HEK293 (cell line): ENCODE results near the gene SMIM20.

Experiments used
- CTCF ChIA-PET: fragments of 350-600 bp; formaldehyde crosslinking; extraction: SDS; loops from one replicate; lab custom pipeline; 2021; ENCODE audit warnings: antibody characterized with exemption; lab: Yijun Ruan, JAX
- POLR2A ChIA-PET: fragments of 300-600 bp; formaldehyde crosslinking; extraction: SDS; loops from one replicate; lab custom pipeline; 2020; ENCODE audit warnings: antibody characterized with exemption, inconsistent platforms; lab: Yijun Ruan, JAX
- H3K27ac ChIP-seq: fragments of 200-500 bp; sonication (Bioruptor generic); 2 replicates; pipeline ENCODE4 v1.5.1; 2014; ENCODE audit warnings: low read depth, low read length, control low read depth, inconsistent platforms; ENCODE audit errors: extremely low read depth
- H3K36me3 ChIP-seq, 2 experiments: fragments of 200-500 bp in 1 of 2; sonication (Bioruptor generic) in 1 of 2; 1 replicate in 1 of 2; 2 replicates in 1 of 2; pipeline ENCODE4 v1.5.1; 2014 to 2017; ENCODE audit warnings: inconsistent platforms in 2 of 2, low read length in 2 of 2; ENCODE audit not compliant: control insufficient read depth in 2 of 2, insufficient read depth in 1 of 2
- H3K4me1 ChIP-seq: fragments of 200-500 bp; sonication (Bioruptor generic); 2 replicates; pipeline ENCODE4 v1.5.1; 2014; ENCODE audit warnings: mild to moderate bottlenecking, low read length, inconsistent platforms; ENCODE audit not compliant: control insufficient read depth, insufficient read depth
- H3K4me3 ChIP-seq: 2 replicates; pipeline ENCODE4 v1.5.1; 2011; ENCODE audit warnings: low read depth, mild to moderate bottlenecking, control low read depth, low read length, moderate library complexity
- H3K9me3 ChIP-seq: fragments of 200-500 bp; sonication (Bioruptor generic); 2 replicates; pipeline ENCODE4 v1.5.1; 2014; ENCODE audit warnings: low read depth, low read length, inconsistent platforms; ENCODE audit not compliant: control insufficient read depth, insufficient read depth
- BCL6B ChIP-seq: fragments of 450-650 bp; formaldehyde crosslinking; IDR thresholded peaks from 2 replicates; pipeline ENCODE4 v1.5.1; 2017; ENCODE audit warnings: missing biosample characterization, missing genetic modification characterization
- EGR2 ChIP-seq: fragments of 450-650 bp; formaldehyde crosslinking; IDR thresholded peaks from 2 replicates; pipeline ENCODE4 v1.5.1; 2016; ENCODE audit warnings: low read depth, missing biosample characterization, missing genetic modification characterization
- GLIS2 ChIP-seq: fragments of 450-650 bp; formaldehyde crosslinking; IDR thresholded peaks from 2 replicates; pipeline ENCODE4 v1.5.1; 2016; ENCODE audit warnings: missing biosample characterization, missing genetic modification characterization
- HOXD13 ChIP-seq: sonication (generic); formaldehyde crosslinking; IDR thresholded peaks from 2 replicates; pipeline ENCODE4 v1.8.0; 2022; ENCODE audit warnings: missing genetic modification reagents, borderline replicate concordance
- MYNN ChIP-seq: fragments of 450-650 bp; formaldehyde crosslinking; IDR thresholded peaks from 2 replicates; pipeline ENCODE4 v1.5.1; 2016; ENCODE audit warnings: missing biosample characterization, missing genetic modification characterization, borderline replicate concordance
- SETDB1 ChIP-seq: IDR thresholded peaks from one replicate; pipeline ENCODE4 v1.6.1; 2017; ENCODE audit warnings: mild to moderate bottlenecking, low read length, moderate library complexity, mixed read lengths; ENCODE audit not compliant: insufficient read length
- ZNF155 ChIP-seq: fragments of 450-650 bp; formaldehyde crosslinking; IDR thresholded peaks from 2 replicates; pipeline ENCODE4 v1.5.1; 2016; ENCODE audit warnings: missing biosample characterization, missing genetic modification characterization
- ZNF157 ChIP-seq: fragments of 450-650 bp; formaldehyde crosslinking; IDR thresholded peaks from 2 replicates; pipeline ENCODE4 v1.5.1; 2016; ENCODE audit warnings: missing biosample characterization, missing genetic modification characterization
- ZNF174 ChIP-seq: fragments of 450-650 bp; formaldehyde crosslinking; IDR thresholded peaks from 2 replicates; pipeline ENCODE4 v1.5.0; 2017; ENCODE audit warnings: missing biosample characterization, mild to moderate bottlenecking, missing genetic modification characterization
- ZNF19 ChIP-seq: fragments of 450-650 bp; formaldehyde crosslinking; IDR thresholded peaks from 2 replicates; pipeline ENCODE4; 2016; ENCODE audit warnings: missing biosample characterization, missing genetic modification characterization, low read depth
- ZNF2 ChIP-seq: fragments of 450-650 bp; formaldehyde crosslinking; IDR thresholded peaks from 2 replicates; pipeline ENCODE4 v1.5.1; 2016; ENCODE audit warnings: missing biosample characterization, missing genetic modification characterization
- ZNF366 ChIP-seq: fragments of 450-650 bp; formaldehyde crosslinking; conservative IDR thresholded peaks from 2 replicates; pipeline ENCODE4 v1.5.1; 2016; ENCODE audit warnings: missing biosample characterization, missing genetic modification characterization
- ZNF548 ChIP-seq: fragments of 450-650 bp; formaldehyde crosslinking; IDR thresholded peaks from 2 replicates; pipeline ENCODE4 v1.5.1; 2016; ENCODE audit warnings: missing biosample characterization, missing genetic modification characterization
- ZNF549 ChIP-seq: fragments of 450-650 bp; IDR thresholded peaks from 2 replicates; pipeline ENCODE4 v1.5.1; 2018; ENCODE audit warnings: missing biosample characterization, missing genetic modification characterization, mild to moderate bottlenecking, inconsistent platforms, moderate library complexity
- ZNF571 ChIP-seq: fragments of 450-650 bp; formaldehyde crosslinking; IDR thresholded peaks from 2 replicates; pipeline ENCODE4 v1.5.0; 2017; ENCODE audit warnings: missing biosample characterization, missing genetic modification characterization
- ZNF596 ChIP-seq: fragments of 450-650 bp; IDR thresholded peaks from 2 replicates; pipeline ENCODE4 v1.5.0; 2018; ENCODE audit warnings: missing biosample characterization, mild to moderate bottlenecking, missing genetic modification characterization, moderate library complexity
- ZNF639 ChIP-seq: fragments of 450-650 bp; formaldehyde crosslinking; IDR thresholded peaks from 2 replicates; pipeline ENCODE4 v1.5.1; 2016; ENCODE audit warnings: missing biosample characterization, missing genetic modification characterization
- ZNF776 ChIP-seq: fragments of 450-650 bp; formaldehyde crosslinking; IDR thresholded peaks from 2 replicates; pipeline ENCODE4 v1.5.0; 2017; ENCODE audit warnings: missing biosample characterization, missing genetic modification characterization, borderline replicate concordance
- TF ChIP-seq, protein P1 (sequence below): fragments of 450-650 bp; formaldehyde crosslinking; IDR thresholded peaks from 2 replicates; pipeline ENCODE4 v1.5.1; 2016; ENCODE audit warnings: missing biosample characterization, missing genetic modification characterization
- TF ChIP-seq, protein P2 (sequence below): fragments of 450-650 bp; formaldehyde crosslinking; IDR thresholded peaks from 2 replicates; pipeline ENCODE4 v1.5.1; 2016; ENCODE audit warnings: missing biosample characterization, missing genetic modification characterization
- TF ChIP-seq, protein P3 (sequence below): fragments of 450-650 bp; formaldehyde crosslinking; optimal IDR thresholded peaks from 2 replicates; pipeline ENCODE3; 2016; ENCODE audit warnings: missing biosample characterization, mild to moderate bottlenecking, missing genetic modification characterization
- TF ChIP-seq, protein P4 (sequence below): fragments of 450-650 bp; formaldehyde crosslinking; IDR thresholded peaks from 2 replicates; pipeline ENCODE4 v1.5.1; 2016; ENCODE audit warnings: missing biosample characterization, missing genetic modification characterization

The SMIM20 gene

GRCh38 chr4:25936696-25937095 is 22.7 kb downstream of the SMIM20 start:
- CTCF ChIA-PET, result no interaction called here
- H3K27ac ChIP-seq, result no peak overlapping the region
- TF ChIP-seq, protein P1, sequence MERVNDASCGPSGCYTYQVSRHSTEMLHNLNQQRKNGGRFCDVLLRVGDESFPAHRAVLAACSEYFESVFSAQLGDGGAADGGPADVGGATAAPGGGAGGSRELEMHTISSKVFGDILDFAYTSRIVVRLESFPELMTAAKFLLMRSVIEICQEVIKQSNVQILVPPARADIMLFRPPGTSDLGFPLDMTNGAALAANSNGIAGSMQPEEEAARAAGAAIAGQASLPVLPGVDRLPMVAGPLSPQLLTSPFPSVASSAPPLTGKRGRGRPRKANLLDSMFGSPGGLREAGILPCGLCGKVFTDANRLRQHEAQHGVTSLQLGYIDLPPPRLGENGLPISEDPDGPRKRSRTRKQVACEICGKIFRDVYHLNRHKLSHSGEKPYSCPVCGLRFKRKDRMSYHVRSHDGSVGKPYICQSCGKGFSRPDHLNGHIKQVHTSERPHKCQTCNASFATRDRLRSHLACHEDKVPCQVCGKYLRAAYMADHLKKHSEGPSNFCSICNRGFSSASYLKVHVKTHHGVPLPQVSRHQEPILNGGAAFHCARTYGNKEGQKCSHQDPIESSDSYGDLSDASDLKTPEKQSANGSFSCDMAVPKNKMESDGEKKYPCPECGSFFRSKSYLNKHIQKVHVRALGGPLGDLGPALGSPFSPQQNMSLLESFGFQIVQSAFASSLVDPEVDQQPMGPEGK (tag by site-specific recombination), result no peak
- no peak for TF ChIP-seq ZNF596 (tag by site-specific recombination)
- TF ChIP-seq ZNF19 (tag by site-specific recombination), result no peak
- TF ChIP-seq, protein P2, sequence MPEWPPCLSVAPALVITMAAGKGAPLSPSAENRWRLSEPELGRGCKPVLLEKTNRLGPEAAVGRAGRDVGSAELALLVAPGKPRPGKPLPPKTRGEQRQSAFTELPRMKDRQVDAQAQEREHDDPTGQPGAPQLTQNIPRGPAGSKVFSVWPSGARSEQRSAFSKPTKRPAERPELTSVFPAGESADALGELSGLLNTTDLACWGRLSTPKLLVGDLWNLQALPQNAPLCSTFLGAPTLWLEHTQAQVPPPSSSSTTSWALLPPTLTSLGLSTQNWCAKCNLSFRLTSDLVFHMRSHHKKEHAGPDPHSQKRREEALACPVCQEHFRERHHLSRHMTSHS (tag by site-specific recombination), result no peak
- TF ChIP-seq SETDB1, result no peak
- no peak for TF ChIP-seq ZNF548 (tag by site-specific recombination)
- no peak for TF ChIP-seq ZNF639 (tag by site-specific recombination)
- POLR2A ChIA-PET, result no interaction called here
- no peaks in the 10 kb centered on the region for H3K4me1 ChIP-seq
- H3K36me3 ChIP-seq, result no peaks in the 10 kb centered on the region
- no peak overlapping the region for H3K4me3 ChIP-seq
- no peaks in the 10 kb centered on the region for H3K9me3 ChIP-seq

GRCh38 chr4:25937801-25938200 is 23.8 kb downstream of the SMIM20 start:
- Histone ChIP-seq H3K27ac (no peak overlapping the region), H3K9me3 (no peaks in the 10 kb centered on the region), H3K4me1 (no peaks in the 10 kb centered on the region), H3K4me3 (no peak overlapping the region), H3K36me3 (no peaks in the 10 kb centered on the region)
- POLR2A ChIA-PET, result no interaction called here
- no peak for TF ChIP-seq HOXD13 (CRISPR knock-in tag)
- TF ChIP-seq ZNF155 (tag by site-specific recombination), result no peak
- TF ChIP-seq BCL6B (tag by site-specific recombination), result no peak
- TF ChIP-seq, protein P3, sequence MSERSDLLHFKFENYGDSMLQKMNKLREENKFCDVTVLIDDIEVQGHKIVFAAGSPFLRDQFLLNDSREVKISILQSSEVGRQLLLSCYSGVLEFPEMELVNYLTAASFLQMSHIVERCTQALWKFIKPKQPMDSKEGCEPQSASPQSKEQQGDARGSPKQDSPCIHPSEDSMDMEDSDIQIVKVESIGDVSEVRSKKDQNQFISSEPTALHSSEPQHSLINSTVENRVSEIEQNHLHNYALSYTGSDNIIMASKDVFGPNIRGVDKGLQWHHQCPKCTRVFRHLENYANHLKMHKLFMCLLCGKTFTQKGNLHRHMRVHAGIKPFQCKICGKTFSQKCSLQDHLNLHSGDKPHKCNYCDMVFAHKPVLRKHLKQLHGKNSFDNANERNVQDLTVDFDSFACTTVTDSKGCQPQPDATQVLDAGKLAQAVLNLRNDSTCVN (tag by site-specific recombination), result no peak
- no peak for TF ChIP-seq ZNF776 (tag by site-specific recombination)
- TF ChIP-seq ZNF366 (tag by site-specific recombination), result no peak
- no peak for TF ChIP-seq EGR2
- CTCF ChIA-PET, result no interaction called here

DNA sequence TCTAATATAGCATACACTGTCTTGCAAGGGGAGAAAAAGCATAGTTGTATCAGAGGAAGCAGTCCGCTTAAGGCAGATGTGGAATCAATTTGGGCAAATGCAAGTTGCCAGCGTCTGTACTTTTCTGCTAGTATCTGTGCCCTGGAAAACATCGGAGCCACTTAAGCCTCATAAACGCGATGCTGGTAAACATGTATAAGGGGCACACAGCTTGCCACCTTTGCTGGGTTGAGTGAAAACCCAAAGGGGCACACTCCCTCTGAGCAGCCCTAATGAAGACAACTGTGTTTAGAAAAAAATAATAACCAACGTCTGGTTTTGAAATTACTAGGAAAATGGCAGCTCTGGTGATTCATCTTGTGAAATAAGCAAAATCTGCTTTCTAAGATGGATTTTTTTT is 24.3 kb downstream of the SMIM20 start:
- no peaks in the 10 kb centered on the region for H3K36me3 ChIP-seq
- H3K4me1 ChIP-seq, result no peaks in the 10 kb centered on the region
- no peak overlapping the region for H3K4me3 ChIP-seq
- H3K27ac ChIP-seq, result no peak overlapping the region
- CTCF ChIA-PET, result no interaction called here
- POLR2A ChIA-PET, result no interaction called here
- no peaks in the 10 kb centered on the region for H3K9me3 ChIP-seq
- no peak for TF ChIP-seq ZNF157 (tag by site-specific recombination)
- no peak for TF ChIP-seq GLIS2 (tag by site-specific recombination)
- TF ChIP-seq ZNF549 (tag by site-specific recombination), result no peak
- no peak for TF ChIP-seq MYNN (tag by site-specific recombination)
- TF ChIP-seq ZNF571, result no peak
- TF ChIP-seq ZNF174 (tag by site-specific recombination), result no peak
- TF ChIP-seq HOXD13 (CRISPR knock-in tag), result no peak
- TF ChIP-seq, protein P4, sequence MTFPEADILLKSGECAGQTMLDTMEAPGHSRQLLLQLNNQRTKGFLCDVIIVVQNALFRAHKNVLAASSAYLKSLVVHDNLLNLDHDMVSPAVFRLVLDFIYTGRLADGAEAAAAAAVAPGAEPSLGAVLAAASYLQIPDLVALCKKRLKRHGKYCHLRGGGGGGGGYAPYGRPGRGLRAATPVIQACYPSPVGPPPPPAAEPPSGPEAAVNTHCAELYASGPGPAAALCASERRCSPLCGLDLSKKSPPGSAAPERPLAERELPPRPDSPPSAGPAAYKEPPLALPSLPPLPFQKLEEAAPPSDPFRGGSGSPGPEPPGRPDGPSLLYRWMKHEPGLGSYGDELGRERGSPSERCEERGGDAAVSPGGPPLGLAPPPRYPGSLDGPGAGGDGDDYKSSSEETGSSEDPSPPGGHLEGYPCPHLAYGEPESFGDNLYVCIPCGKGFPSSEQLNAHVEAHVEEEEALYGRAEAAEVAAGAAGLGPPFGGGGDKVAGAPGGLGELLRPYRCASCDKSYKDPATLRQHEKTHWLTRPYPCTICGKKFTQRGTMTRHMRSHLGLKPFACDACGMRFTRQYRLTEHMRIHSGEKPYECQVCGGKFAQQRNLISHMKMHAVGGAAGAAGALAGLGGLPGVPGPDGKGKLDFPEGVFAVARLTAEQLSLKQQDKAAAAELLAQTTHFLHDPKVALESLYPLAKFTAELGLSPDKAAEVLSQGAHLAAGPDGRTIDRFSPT, result no peak
- no peak for TF ChIP-seq ZNF2 (tag by site-specific recombination)
- TF ChIP-seq ZNF639 (tag by site-specific recombination), result no peak
